GM21528 (cell line): ENCODE results near the gene MAN1B1.
"Not testable (repeated sequence)": the region's sequence is repeated elsewhere in the genome, so short reads cannot be mapped to it uniquely, and the experiment has no call there.

Experiments
- ATAC-seq: cut with Tn5 transposase; IDR thresholded peaks from one replicate; pipeline ENCODE4 v1.9.1; 2021; ENCODE audit warnings: mild to moderate bottlenecking, moderate library complexity; ENCODE audit not compliant: unreplicated experiment, low FRiP score

The MAN1B1 gene

DNA sequence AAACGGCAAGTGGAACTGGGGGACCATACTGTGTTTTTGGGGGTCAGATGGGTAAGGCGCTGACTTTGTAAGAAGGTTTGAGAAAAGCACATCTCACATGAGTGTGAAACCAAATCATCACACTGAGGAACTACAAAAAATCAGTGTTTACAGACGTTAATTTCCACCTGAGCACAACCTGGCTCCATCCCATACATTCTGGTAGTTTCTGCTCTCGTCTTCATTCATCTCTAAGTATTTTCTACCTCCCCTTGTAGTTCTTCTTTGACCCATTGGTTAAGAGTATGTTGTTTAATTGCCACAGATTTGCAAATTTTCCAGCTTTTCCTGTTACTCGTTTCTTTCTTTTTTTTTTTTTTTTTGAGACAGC, 36.7 kb downstream of the MAN1B1 start:
- peak; percentile 47 for ATAC-seq

- not testable (repeated sequence) for ATAC-seq
Observed at GRCh38 chr9:137123952-137124462, 37.2 kb downstream of the MAN1B1 start.

DNA sequence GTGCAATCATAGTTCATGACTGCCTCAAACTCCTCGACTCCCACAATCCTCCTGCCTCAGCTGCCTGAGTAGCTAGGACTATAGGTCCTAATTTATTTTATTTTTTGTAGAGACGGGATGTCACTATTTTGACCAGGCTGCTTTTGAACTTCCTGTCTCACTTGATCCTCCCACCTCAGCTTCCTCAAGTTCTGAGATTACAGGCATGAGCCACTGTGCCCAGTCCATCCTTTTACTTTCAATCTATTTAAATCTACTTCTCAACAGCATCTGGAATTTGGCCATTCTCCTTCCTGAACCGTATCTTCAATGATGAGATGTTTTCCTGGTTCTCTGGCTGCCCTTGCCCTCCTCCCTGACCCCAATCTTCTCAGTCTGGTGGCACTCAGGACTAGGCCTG, 40.0 kb downstream of the MAN1B1 start:
- ATAC-seq: no peak

DNA sequence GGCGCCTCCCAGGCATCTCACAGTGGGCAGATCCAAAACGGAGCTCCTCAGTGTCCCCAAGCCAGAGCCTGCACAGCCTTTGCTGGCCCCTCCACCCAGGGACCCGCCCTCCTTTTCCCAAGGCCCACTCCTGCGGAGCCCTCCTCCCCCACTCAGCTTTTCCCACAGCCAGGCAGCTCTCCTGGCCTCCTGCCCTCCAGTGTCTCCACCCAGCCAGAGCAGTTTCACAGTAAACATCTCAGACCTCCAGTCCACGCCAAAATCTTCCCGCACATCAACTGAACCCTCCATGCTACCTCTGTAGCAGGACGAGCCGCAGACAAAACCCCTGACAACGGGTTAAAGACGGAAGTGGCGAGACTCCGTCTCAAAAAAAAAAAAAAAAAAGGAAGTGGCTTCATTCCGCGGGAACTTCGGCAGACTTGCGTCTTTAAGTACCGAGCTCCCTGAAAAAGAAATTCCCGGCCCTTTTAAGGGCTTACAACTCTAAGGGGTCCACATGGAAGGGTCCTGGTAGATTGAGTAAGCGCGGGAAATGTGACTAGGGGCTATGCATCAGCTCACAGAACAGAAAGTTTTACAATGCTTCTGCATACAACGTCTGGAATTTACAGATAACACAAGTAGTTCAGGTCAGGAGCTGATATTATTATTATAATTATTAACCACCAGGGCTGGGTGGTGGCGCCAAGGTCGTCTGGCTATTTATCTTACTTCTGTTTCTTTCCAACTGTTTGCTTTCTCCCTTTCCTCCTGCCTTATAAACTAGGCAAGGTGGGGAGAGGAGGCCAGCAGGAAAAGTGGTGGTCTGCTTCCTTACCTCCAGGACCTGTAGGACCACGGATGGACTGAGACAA, 40.7 kb downstream of the MAN1B1 start:
- no peak for ATAC-seq

- ATAC-seq: no peak
Observed at GRCh38 chr9:137128158-137128861, 41.5 kb downstream of the MAN1B1 start.

DNA sequence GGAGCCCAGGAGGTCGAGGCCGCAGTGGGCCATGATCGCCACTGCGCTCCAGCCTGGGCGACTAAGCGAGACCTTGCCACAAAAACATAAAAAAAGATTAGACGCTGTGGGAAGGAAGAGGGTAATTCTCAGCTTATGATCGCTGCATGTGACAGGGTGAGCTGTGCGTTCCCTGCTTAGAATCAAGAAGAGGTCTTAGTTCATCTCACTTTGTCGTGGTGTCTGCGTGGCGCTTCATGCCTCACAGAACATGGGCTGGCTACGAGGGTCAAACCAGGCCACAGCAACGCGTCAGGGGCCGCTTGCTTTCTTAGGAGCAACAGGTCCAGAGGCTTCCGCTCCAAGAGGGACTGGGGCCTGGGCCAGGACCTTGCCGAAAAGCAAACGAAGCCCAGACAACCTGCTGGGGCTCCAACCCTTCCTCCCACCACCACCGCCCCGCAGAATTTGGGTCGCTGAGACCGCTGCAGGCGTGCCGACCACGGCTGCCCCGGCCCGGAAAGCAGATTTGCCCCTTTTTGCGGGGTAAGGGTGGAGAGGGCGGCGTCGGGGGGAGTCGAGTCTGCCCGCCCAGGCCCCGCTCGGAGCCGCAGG, 42.2 kb downstream of the MAN1B1 start:
- peak; percentile 21 for ATAC-seq

GRCh38 chr9:137129456-137130175, 42.8 kb downstream of the MAN1B1 start:
- peak; percentile 76 for ATAC-seq

GRCh38 chr9:137130176-137130755, 43.5 kb downstream of the MAN1B1 start:
- ATAC-seq: peak; percentile 13

DNA sequence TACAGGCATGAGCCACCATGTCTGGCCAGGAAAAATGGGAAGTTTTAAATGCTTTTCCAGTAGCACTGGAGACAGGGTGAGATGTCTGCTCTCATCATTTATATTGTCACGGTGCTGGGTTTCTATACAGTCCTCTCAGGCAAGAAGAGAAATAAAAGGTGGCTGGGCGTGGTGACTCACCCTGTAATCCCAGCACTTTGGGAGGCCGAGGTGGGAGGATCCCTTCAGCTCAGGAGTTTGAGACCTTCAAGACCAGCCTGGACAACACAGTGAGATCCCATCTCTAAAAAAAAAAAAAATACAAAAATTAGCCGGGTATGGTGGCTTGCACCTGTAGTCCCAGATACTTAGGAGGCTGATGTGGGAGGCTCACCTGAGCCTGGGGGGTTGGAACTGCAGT, 47.4 kb downstream of the MAN1B1 start:
- ATAC-seq: no peak

GRCh38 chr9:137135154-137135553, 48.4 kb downstream of the MAN1B1 start:
- ATAC-seq: not testable (repeated sequence)

GRCh38 chr9:137136261-137136880, 49.6 kb downstream of the MAN1B1 start:
- ATAC-seq: no peak

- ATAC-seq: no peak
Observed at GRCh38 chr9:137136881-137137607, 50.3 kb downstream of the MAN1B1 start.

GRCh38 chr9:137138058-137138721, 51.4 kb downstream of the MAN1B1 start:
- ATAC-seq: no peak

DNA sequence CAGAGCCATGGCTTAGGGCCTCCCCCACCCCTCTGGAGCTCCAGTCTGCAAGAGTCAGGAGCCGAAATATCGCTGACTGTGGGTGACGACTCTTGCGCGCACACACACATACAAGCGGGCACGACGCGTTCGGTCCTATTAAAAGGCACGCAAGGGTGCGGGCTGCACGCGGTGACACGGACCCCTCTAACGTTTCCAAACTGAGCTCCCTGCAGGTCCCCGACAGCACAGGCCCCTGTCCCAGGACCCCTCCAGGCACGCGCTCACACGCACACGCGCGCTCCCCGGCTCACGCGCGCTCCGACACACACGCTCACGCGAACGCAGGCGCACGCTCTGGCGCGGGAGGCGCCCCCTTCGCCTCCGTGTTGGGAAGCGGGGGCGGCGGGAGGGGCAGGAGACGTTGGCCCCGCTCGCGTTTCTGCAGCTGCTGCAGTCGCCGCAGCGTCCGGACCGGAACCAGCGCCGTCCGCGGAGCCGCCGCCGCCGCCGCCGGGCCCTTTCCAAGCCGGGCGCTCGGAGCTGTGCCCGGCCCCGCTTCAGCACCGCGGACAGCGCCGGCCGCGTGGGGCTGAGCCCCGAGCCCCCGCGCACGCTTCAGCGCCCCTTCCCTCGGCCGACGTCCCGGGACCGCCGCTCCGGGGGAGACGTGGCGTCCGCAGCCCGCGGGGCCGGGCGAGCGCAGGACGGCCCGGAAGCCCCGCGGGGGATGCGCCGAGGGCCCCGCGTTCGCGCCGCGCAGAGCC, 52.1 kb downstream of the MAN1B1 start, which contains the start of gene GRIN1:
Gene GRIN1, plus strand, starts transcription at position 433 of the 746 bp plus-strand sequence. CDS start 333 bp downstream, outside the sequence.
- ATAC-seq: no peak

GRCh38 chr9:137139468-137140150, 52.8 kb downstream of the MAN1B1 start:
- ATAC-seq: no peak

- no peak for ATAC-seq
Observed at GRCh38 chr9:137140151-137141012, 53.6 kb downstream of the MAN1B1 start.
